NOMO-1 treated with DMSO at 0.1 percent for 48 hours (cell line): ENCODE results near the gene CCDC146.

Experiments used
- DNase-seq: peaks from one replicate; lab custom pipeline; 2025; ENCODE audit not compliant: unreplicated experiment; lab: John Stamatoyannopoulos, UW

Gene CCDC146

GRCh38 chr7:77282897-77283296 lies 160.5 kb downstream of the CCDC146 start:
- peak; percentile 54 for DNase-seq

- no peak for DNase-seq
Observed at GRCh38 chr7:77284005-77284404, 161.6 kb downstream of the CCDC146 start.

- no peak for DNase-seq
Observed at GRCh38 chr7:77284616-77285015, 162.2 kb downstream of the CCDC146 start.

- peak; percentile 88 for DNase-seq
Observed at GRCh38 chr7:77288676-77289320, 166.4 kb downstream of the CCDC146 start.

GRCh38 chr7:77289387-77289786 lies 167.0 kb downstream of the CCDC146 start:
- no peak for DNase-seq

- peak; percentile 43 for DNase-seq
Observed at GRCh38 chr7:77290425-77290824, 168.0 kb downstream of the CCDC146 start.

- no peak for DNase-seq
Observed at GRCh38 chr7:77293046-77293445, 170.6 kb downstream of the CCDC146 start.

- no peak for DNase-seq
Observed at GRCh38 chr7:77295549-77295948, 173.1 kb downstream of the CCDC146 start.

- DNase-seq: no peak
Observed at GRCh38 chr7:77306231-77307067, 184.0 kb downstream of the CCDC146 start.

- DNase-seq: no peak
Observed at GRCh38 chr7:77308792-77309191, 186.4 kb downstream of the CCDC146 start.

- peak; percentile 63 for DNase-seq
Observed at GRCh38 chr7:77309714-77310220, 187.4 kb downstream of the CCDC146 start.

GRCh38 chr7:77310982-77311381 lies 188.6 kb downstream of the CCDC146 start:
- DNase-seq: no peak

GRCh38 chr7:77313085-77313484 lies 190.7 kb downstream of the CCDC146 start:
- DNase-seq: no peak

- DNase-seq: no peak
Observed at GRCh38 chr7:77313876-77314480, 191.6 kb downstream of the CCDC146 start.

GRCh38 chr7:77315182-77315591 lies 192.8 kb downstream of the CCDC146 start:
- DNase-seq: no peak

GRCh38 chr7:77316219-77316978 lies 194.0 kb downstream of the CCDC146 start:
- DNase-seq: peak; percentile 100

- DNase-seq: no peak
Observed at GRCh38 chr7:77318019-77318418, 195.6 kb downstream of the CCDC146 start.

GRCh38 chr7:77320137-77320536 lies 197.7 kb downstream of the CCDC146 start:
- DNase-seq: no peak

GRCh38 chr7:77320714-77321113 lies 198.3 kb downstream of the CCDC146 start:
- DNase-seq: no peak

- DNase-seq: no peak
Observed at GRCh38 chr7:77321300-77321699, 198.9 kb downstream of the CCDC146 start.

- DNase-seq: no peak
Observed at GRCh38 chr7:77326131-77326530, 203.7 kb downstream of the CCDC146 start.
